Hepatocyte (in vitro differentiated cells): Measurements from ENCODE around the gene SLC27A3. TPM values are rescaled to one million over a fixed set of nuclear protein-coding genes. Genes with fewer than 3 reads are reported as not detected.
A peak's percentile ranks its signal among the peaks of the same experiment; 100 is the strongest.

Source experiments
- DNase-seq: peaks from one replicate; pipeline ENCODE4 v3.0.0-alpha.2; 2016; ENCODE audit warnings: low spot score
- H2AFZ ChIP-seq: fragments of 200-600 bp; sonication (generic); 2 replicates; pipeline ENCODE4 v1.6.0; 2016; ENCODE audit warnings: antibody characterized with exemption, mild to moderate bottlenecking
- H3K27ac ChIP-seq: fragments of 200-600 bp; sonication (generic); 2 replicates; pipeline ENCODE4 v1.5.1; 2016; ENCODE audit warnings: mild to moderate bottlenecking
- H3K27me3 ChIP-seq: fragments of 200-600 bp; sonication (generic); 2 replicates; pipeline ENCODE4 v1.6.1; 2016
- H3K36me3 ChIP-seq: fragments of 200-600 bp; sonication (generic); replicated peaks from 2 replicates; pipeline ENCODE4 v1.5.1; 2016; ENCODE audit warnings: low read depth; ENCODE audit not compliant: insufficient read depth
- H3K4me1 ChIP-seq: fragments of 200-600 bp; sonication (generic); 2 replicates; pipeline ENCODE4 v1.5.1; 2016; ENCODE audit warnings: mild to moderate bottlenecking, moderate library complexity; ENCODE audit not compliant: insufficient read depth
- H3K4me2 ChIP-seq: fragments of 200-600 bp; sonication (generic); 2 replicates; pipeline ENCODE4 v1.6.0; 2016
- H3K4me3 ChIP-seq: fragments of 200-600 bp; sonication (generic); 2 replicates; pipeline ENCODE4 v1.5.1; 2016; ENCODE audit warnings: mild to moderate bottlenecking
- H3K79me2 ChIP-seq: fragments of 200-600 bp; sonication (generic); 2 replicates; pipeline ENCODE4 v1.6.0; 2017; ENCODE audit warnings: mild to moderate bottlenecking
- H3K9me2 ChIP-seq: fragments of 200-600 bp; sonication (generic); replicated peaks from 2 replicates; pipeline ENCODE4 v1.6.0; 2017; ENCODE audit warnings: mild to moderate bottlenecking; ENCODE audit not compliant: insufficient read depth
- H3K9me3 ChIP-seq: fragments of 200-600 bp; sonication (generic); 2 replicates; pipeline ENCODE4 v1.5.1; 2016; ENCODE audit warnings: low read depth, mild to moderate bottlenecking
- H4K20me1 ChIP-seq: fragments of 200-600 bp; sonication (generic); 2 replicates; pipeline ENCODE4 v1.6.0; 2016; ENCODE audit warnings: mild to moderate bottlenecking; ENCODE audit not compliant: insufficient read depth, poor library complexity, severe bottlenecking
- CTCF ChIP-seq: fragments of 200-600 bp; sonication (generic); IDR thresholded peaks from 2 replicates; pipeline ENCODE4 v1.5.1; 2016; ENCODE audit warnings: antibody characterized with exemption, mild to moderate bottlenecking; ENCODE audit not compliant: poor library complexity
- EZH2 ChIP-seq: fragments of 200-600 bp; sonication (generic); IDR thresholded peaks from 2 replicates; pipeline ENCODE4 v1.6.1; 2016; ENCODE audit warnings: antibody characterized with exemption, mild to moderate bottlenecking, borderline replicate concordance
- EZH2phosphoT487 ChIP-seq: fragments of 200-600 bp; sonication (generic); IDR thresholded peaks from one replicate; pipeline ENCODE4 v1.6.1; 2018; ENCODE audit warnings: antibody characterized with exemption, mild to moderate bottlenecking, low read depth, moderate library complexity; ENCODE audit not compliant: unreplicated experiment, severe bottlenecking
- WGBS: methylation state at CpG from one replicate; pipeline ENCODE4 v1.1.6; 2016; ENCODE audit warnings: low lambda C conversion rate; ENCODE audit errors: missing lambda C conversion rate; 5-methylcytosine and 5-hydroxymethylcytosine counted together
- polyA plus RNA-seq: library from polyadenylated mRNA; unstranded; fragments of >200 nt; fragmentation: Nextera tagmentation; extraction: Ambion mirVana; gene quantifications from 2 replicates; pipeline ENCODE4 v1.2.1, GENCODE V29; 2016
- total RNA-seq: library from RNA; depleted of rRNA; stranded (reverse); fragments of >200 nt; gene quantifications from 2 replicates; pipeline ENCODE4 v1.2.3, GENCODE V29; 2014

The SLC27A3 gene
- total and polyA plus RNA-seq, 2 experiments from 2014 or later = 21.5 to 37.2 TPM

GRCh38 chr1:153750026-153750995, 24.9 kb upstream of the SLC27A3 start:
- H3K9me3 ChIP-seq = no peaks in the 10 kb centered on the region
- H4K20me1 ChIP-seq = no peaks in the 10 kb centered on the region
- TF ChIP-seq EZH2 (no peak), EZH2phosphoT487 (no peak), CTCF (no peak)
- H3K4me1 ChIP-seq = peaks cover 13% of the 10 kb centered on the region
- 66% methylated on average over 6 of the region's 6 CpGs for WGBS
- H2AFZ ChIP-seq = no peak overlapping the region
- peak overlapping the region; percentile 69 for H3K27ac ChIP-seq
- H3K79me2 ChIP-seq = no peaks in the 10 kb centered on the region
- no peak overlapping the region for H3K4me2 ChIP-seq
- H3K4me3 ChIP-seq = no peak overlapping the region
- H3K9me2 ChIP-seq = no peaks in the 10 kb centered on the region
- no peak for DNase-seq
- no peaks in the 10 kb centered on the region for H3K27me3 ChIP-seq
- no peaks in the 10 kb centered on the region for H3K36me3 ChIP-seq

GRCh38 chr1:153752072-153752471, 23.1 kb upstream of the SLC27A3 start:
- no peak overlapping the region for H3K4me3 ChIP-seq
- 88% methylated on average over 2 of the region's 2 CpGs for WGBS
- no peaks in the 10 kb centered on the region for H3K9me3 ChIP-seq
- H3K27ac ChIP-seq = peak overlapping the region; percentile 71
- H3K4me1 ChIP-seq = peaks cover 13% of the 10 kb centered on the region
- H3K27me3 ChIP-seq = no peaks in the 10 kb centered on the region
- H3K36me3 ChIP-seq = no peaks in the 10 kb centered on the region
- H3K9me2 ChIP-seq = no peaks in the 10 kb centered on the region
- no peaks in the 10 kb centered on the region for H4K20me1 ChIP-seq
- H3K79me2 ChIP-seq = no peaks in the 10 kb centered on the region
- H3K4me2 ChIP-seq = no peak overlapping the region
- no peak overlapping the region for H2AFZ ChIP-seq
- no peak for DNase-seq
- no peak for TF ChIP-seq EZH2
- TF ChIP-seq EZH2phosphoT487 = no peak
- no peak for TF ChIP-seq CTCF

GRCh38 chr1:153752571-153753195, 22.5 kb upstream of the SLC27A3 start:
- Histone ChIP-seq H3K9me2 (no peaks in the 10 kb centered on the region), H3K4me3 (no peak overlapping the region), H3K4me1 (peaks cover 13% of the 10 kb centered on the region), H3K27ac (peak overlapping the region; percentile 71), H3K79me2 (no peaks in the 10 kb centered on the region), H2AFZ (no peak overlapping the region), H3K27me3 (no peaks in the 10 kb centered on the region), H3K36me3 (no peaks in the 10 kb centered on the region), H4K20me1 (no peaks in the 10 kb centered on the region), H3K9me3 (no peaks in the 10 kb centered on the region), H3K4me2 (no peak overlapping the region)
- peak; percentile 52 for DNase-seq
- TF ChIP-seq EZH2phosphoT487 (no peak), EZH2 (no peak), CTCF (no peak)
- WGBS = 75% methylated on average over 8 of the region's 8 CpGs
